Right cardiac atrium (tissue), 5 donors: ENCODE measurements around the gene SUSD5. TPM values are rescaled to one million over a fixed set of nuclear protein-coding genes. Genes with fewer than 3 reads are reported as not detected.
"Not testable (repeated sequence)": the region's sequence is repeated elsewhere in the genome, so short reads cannot be mapped to it uniquely, and the experiment has no call there.

Experiments
- ATAC-seq, 2 donors: fragments of 200-7000 bp; cut with Tn5 transposase; one replicate each; pipeline versions ENCODE4 v1.8.0 to v1.9.1; 2020; ENCODE audit warnings: moderate library complexity in 2 of 2, mild to moderate bottlenecking in 1 of 2
- DNase-seq, 3 donors: peaks; one replicate each; pipeline ENCODE4 v3.0.0-alpha.2; 2020
- H3K27ac ChIP-seq: one replicate; pipeline ENCODE4 v1.5.1; 2013; ENCODE audit warnings: mild to moderate bottlenecking, low read length, control low read depth, moderate library complexity
- H3K27me3 ChIP-seq: one replicate; pipeline ENCODE4 v1.6.1; 2013; ENCODE audit not compliant: control insufficient read depth, insufficient read depth
- H3K4me1 ChIP-seq: one replicate; pipeline ENCODE4 v1.6.1; 2013; ENCODE audit warnings: low read length; ENCODE audit not compliant: control insufficient read depth, insufficient read depth
- H3K4me3 ChIP-seq: one replicate; pipeline ENCODE4 v1.5.1; 2013; ENCODE audit warnings: low read length, control low read depth
- H3K9me3 ChIP-seq: one replicate; pipeline ENCODE4 v1.6.1; 2013; ENCODE audit warnings: low read length; ENCODE audit not compliant: control insufficient read depth
- WGBS: extraction: QIAGEN DNeasy Blood & Tissue Kit; methylation state at CpG from one replicate; pipeline ENCODE4 v1.1.7; 2013; 5-methylcytosine and 5-hydroxymethylcytosine counted together
- intact Hi-C, 4 donors: fragments of 100-400 bp; cut with DNase I; formaldehyde crosslinking; loops; one replicate each; pipeline versions ENCODE4 v1.11.0 to v1.14.0; 2022 to 2023
- polyA plus RNA-seq: library from polyadenylated mRNA; stranded (reverse); fragments of 200-250 nt; gene quantifications from one replicate; pipeline ENCODE4 v1.2.3, GENCODE V29; 2013
- total RNA-seq, 4 donors: library from RNA; stranded (reverse); fragmentation: NEBNext Ultra II Directional; extraction: Animal tissue kit (Norgen Biotek cat#: 25700); gene quantifications; one replicate each; pipeline ENCODE4 v1.2.1, GENCODE V29; 2021
- donor health status: healthy with polysubstance abuse.
- donor health status: DM: no; HTN: yes; CAD: no.
- donor health status: DM: no; HTN: no; CAD: no.
- donor health status: DM: no; HTN: yes; CAD: no; lungs with severe emphysema.
- donor health status: DM: yes; HTN: yes; CAD: no.

Gene SUSD5
- total and polyA plus RNA-seq, 5 donors = 0.53 to 10.0 (median 1.3) TPM

DNA sequence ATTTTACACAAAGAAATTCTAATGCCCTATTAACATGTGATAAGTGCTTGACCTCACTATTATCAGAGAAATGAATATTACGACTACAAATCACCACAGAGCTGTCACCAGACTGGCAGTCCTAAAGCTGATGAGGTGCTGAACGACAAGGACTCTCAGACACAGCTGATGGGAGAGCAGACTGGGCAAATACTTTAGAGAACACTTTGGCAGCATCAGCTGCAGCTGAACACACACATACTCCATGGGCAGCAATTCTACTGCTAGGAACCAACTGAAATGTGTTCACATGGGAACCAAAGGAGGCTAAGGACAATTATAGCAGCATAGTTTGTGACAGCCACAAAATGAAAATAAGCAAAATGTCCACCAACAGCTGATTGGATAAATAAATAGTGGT, 45.5 kb downstream of the SUSD5 start:
- Histone ChIP-seq H3K27me3 (no peaks in the 10 kb centered on the region), H3K27ac (no peak overlapping the region), H3K4me3 (no peak overlapping the region), H3K9me3 (no peaks in the 10 kb centered on the region), H3K4me1 (peaks cover 2% of the 10 kb centered on the region)
- ATAC-seq = peak; percentile 80 to 92
- intact Hi-C loops = no loop called here
- DNase-seq = no peak
- WGBS = 24% methylated on average over 2 of the region's 2 CpGs

DNA sequence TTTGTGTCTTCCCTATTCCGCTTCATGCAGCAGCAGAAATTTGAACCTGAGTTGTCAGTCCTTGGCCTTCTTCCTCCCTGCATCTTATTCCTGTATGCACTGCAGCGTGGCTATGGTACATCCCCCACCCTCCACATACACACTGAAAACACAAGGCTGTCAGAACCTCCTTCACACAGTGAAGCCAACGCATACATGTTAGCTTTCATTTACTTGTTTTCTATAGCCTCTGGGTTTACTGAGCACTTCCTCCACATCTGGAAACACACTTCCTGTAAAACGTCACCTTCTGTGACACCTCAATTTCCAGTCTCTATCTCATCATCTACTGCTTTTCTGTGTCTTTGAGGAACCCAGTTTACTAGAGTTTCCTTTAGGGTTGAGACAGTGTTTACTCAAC, 47.0 kb downstream of the SUSD5 start:
- ATAC-seq (no peak), DNase-seq (no peak)
- Histone ChIP-seq H3K27me3 (no peaks in the 10 kb centered on the region), H3K9me3 (no peaks in the 10 kb centered on the region), H3K27ac (no peak overlapping the region), H3K4me3 (no peak overlapping the region), H3K4me1 (peaks cover 2% of the 10 kb centered on the region)
- intact Hi-C loops = no loop called here
- 73% methylated on average over 4 of the region's 4 CpGs for WGBS

DNA sequence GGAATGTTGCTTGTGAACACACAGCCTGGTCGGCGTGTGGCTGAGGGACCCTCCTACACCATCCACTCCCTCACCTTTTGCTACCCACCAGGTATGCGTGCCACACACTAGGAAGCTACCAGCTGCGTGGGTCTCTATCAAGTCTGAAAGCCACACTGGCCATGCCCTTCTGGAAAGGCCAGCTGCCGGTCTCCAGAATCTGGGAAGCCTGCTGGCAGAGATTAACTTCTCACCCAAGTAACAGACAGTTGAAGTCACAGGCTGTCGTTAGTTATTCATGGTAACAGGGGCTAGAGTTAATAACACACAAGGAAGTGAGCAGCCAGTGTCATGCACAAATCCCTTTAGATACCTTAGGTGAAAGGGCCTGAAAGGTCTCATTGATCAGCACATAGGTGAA, 48.1 kb downstream of the SUSD5 start:
- H3K4me1 ChIP-seq = peaks cover 2% of the 10 kb centered on the region
- H3K27me3 ChIP-seq = no peaks in the 10 kb centered on the region
- intact Hi-C loops = no loop called here
- H3K4me3 ChIP-seq = no peak overlapping the region
- ATAC-seq = no peak
- no peak for DNase-seq
- no peaks in the 10 kb centered on the region for H3K9me3 ChIP-seq
- no peak overlapping the region for H3K27ac ChIP-seq
- WGBS = 69% methylated on average over 6 of the region's 6 CpGs

DNA sequence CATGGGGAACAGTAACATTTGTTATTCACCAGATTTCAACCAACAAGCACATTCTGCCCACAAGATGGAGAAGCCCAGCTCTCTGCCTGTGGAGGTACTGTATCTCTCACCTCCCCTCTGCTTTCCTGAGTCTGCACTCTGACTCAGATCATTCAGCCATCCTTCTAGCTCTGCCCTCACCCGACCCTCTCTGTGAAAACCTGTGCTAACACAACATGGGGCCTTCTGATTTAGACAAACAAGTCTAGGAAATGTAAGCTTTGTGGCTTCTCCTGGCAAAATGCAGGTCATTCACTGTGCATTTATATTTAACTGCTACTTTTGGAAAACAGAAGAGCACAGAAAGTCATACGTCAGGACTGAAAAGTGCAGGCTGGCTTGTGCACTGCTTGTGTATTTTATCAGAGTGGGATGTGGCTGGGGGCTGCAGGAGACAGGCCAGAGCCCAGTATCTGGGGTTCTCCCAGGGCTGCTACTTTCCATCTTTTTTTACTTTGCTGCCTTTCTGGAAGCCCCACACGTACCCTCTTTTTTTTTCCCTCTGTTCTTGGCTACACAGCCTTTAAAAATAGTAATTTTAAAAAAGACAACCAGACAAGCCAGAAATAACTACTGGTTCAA, 50.8 kb downstream of the SUSD5 start:
- H3K4me3 ChIP-seq = no peak overlapping the region
- H3K27ac ChIP-seq = no peak overlapping the region
- ATAC-seq (no peak), DNase-seq (no peak)
- peaks cover 2% of the 10 kb centered on the region for H3K4me1 ChIP-seq
- H3K27me3 ChIP-seq = no peaks in the 10 kb centered on the region
- no peaks in the 10 kb centered on the region for H3K9me3 ChIP-seq
- intact Hi-C loops = no loop called here
- WGBS = 39% methylated on average over 3 of the region's 3 CpGs

DNA sequence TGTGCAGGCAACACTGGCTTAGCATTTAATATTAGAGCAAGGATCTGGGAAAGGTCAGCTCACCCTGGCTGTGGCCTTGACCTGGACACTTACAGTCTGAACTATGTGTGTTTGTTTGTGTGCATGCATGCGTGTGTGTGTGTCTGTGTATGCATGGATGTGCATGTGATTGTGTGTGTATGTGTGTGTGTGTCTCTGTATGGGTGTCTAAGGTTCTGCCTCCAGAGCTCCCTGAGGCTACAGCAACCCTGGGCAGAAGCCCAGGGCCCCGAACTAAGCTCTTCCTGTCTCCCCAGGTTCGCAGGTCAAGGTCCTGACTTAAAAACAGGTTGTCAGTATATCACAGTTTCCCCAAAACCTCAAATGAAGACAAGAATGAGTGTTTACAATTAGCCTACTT, 51.3 kb downstream of the SUSD5 start:
- Histone ChIP-seq H3K9me3 (no peaks in the 10 kb centered on the region), H3K4me3 (no peak overlapping the region), H3K4me1 (peaks cover 2% of the 10 kb centered on the region), H3K27ac (no peak overlapping the region), H3K27me3 (no peaks in the 10 kb centered on the region)
- 79% methylated on average over 3 of the region's 3 CpGs for WGBS
- intact Hi-C loops = no loop called here
- ATAC-seq (no peak), DNase-seq (no peak)

DNA sequence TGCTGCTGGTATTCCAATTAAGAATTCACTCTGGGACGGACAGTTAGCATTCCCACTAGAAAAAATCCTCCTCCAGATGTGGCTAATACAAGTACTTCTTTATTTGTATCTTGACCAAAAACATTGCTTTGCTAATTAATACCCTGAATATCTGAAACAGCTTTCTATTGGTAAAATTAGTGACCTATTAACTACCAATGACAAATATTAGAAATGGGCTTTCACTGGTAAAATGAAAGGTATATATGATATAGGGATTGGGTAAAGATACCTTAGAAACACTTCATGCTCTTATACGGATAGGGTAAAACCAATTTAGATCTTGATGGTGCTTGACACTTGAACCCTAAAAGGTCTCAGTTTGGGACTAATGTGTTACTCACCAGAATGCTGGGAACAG, 52.5 kb downstream of the SUSD5 start:
- DNase-seq = no peak
- 84% methylated on average over 2 of the region's 2 CpGs for WGBS
- Histone ChIP-seq H3K27me3 (no peaks in the 10 kb centered on the region), H3K27ac (no peak overlapping the region), H3K9me3 (no peaks in the 10 kb centered on the region), H3K4me3 (no peak overlapping the region), H3K4me1 (peaks cover 2% of the 10 kb centered on the region)
- intact Hi-C loops = no loop called here
- ATAC-seq = no peak

DNA sequence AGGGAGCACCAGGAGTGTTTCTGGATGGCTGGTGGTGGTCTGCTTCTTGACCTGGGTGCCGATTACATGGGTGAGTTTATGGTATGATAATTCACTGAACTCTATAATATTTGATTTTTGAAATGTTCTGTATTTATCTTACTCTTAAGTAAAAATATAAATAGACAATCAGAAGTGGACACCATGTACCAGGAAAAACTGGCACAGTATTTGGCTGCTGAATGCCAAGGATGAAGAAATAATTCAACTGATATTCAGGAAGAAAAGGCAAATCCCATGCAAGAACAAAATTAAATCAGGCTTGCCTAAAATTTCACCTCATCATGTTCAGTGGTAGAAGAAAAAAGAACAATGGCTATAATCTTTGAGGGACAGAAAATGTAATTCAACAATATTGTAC, 53.2 kb downstream of the SUSD5 start:
- 88% methylated on average over 1 of the region's 1 CpG for WGBS
- ATAC-seq (no peak), DNase-seq (no peak)
- no peaks in the 10 kb centered on the region for H3K27me3 ChIP-seq
- intact Hi-C loops = no loop called here
- no peaks in the 10 kb centered on the region for H3K9me3 ChIP-seq
- no peak overlapping the region for H3K4me3 ChIP-seq
- H3K4me1 ChIP-seq = peaks cover 2% of the 10 kb centered on the region
- no peak overlapping the region for H3K27ac ChIP-seq

DNA sequence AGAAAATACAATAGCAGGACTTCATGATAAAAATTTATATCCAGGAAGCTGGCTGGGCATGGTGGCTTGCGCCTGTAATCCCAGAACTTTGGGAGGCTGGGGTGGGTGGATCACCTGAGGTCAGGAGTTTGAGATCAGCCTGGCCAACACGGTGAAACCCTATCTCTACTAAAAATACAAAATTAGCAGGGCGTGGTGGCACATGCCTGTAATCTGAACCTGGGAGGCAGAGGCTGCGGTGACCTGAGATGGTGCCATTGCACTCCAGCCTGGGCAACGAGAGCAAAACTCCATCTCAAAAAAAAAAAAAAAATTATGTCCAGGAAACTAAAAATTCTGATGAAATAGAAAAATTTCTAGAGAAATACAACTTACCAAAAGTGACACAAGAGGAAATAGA, 56.0 kb downstream of the SUSD5 start:
- ATAC-seq, H3K27me3 ChIP-seq, H3K4me1 ChIP-seq, H3K27ac ChIP-seq, H3K4me3 ChIP-seq, DNase-seq, H3K9me3 ChIP-seq, intact Hi-C loops: not testable (repeated sequence)
- 75% methylated on average over 5 of the region's 5 CpGs for WGBS

DNA sequence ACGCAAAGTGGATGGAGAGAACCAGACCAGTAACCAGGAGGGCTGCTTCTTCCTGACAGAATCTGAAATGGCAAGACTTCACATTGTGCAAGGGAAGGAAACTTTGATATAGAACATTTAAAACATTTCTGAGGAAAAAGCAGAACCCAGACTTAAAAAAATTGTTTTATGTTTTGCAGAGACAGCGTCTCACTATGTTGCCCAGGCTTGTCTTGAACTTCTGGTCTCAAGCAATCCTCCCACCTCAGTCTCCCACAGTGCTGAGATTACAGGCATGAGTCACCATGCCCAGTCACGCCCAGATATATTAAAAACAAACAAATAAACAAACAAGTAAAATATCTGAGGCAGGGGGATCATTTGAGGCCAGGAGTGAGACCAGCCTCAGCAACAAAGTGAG, 58.6 kb downstream of the SUSD5 start:
- no peak for DNase-seq
- WGBS = 85% methylated on average over 3 of the region's 3 CpGs
- no peak for ATAC-seq
- H3K27me3 ChIP-seq = no peaks in the 10 kb centered on the region
- no peaks in the 10 kb centered on the region for H3K9me3 ChIP-seq
- no peak overlapping the region for H3K27ac ChIP-seq
- no peak overlapping the region for H3K4me3 ChIP-seq
- intact Hi-C loops = no loop called here
- peaks cover 2% of the 10 kb centered on the region for H3K4me1 ChIP-seq

DNA sequence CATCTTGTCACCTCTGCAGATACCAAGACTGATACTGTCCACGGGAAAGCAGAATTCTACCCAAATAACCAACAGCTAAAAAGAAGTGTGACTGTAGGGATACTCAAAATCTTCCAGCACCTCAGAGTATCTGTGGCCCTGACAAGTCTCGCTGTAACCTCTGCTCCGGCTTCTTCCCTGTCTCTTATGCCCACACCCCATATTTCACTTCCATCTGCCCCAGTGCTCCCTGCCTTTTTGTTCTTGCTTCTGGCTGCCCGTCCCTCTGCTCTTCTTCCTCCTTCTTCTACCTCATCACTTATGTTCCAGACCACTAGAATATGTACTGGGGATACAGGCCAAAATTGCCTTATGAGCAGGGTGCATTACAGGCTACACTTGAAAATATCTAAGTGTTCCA, 59.4 kb downstream of the SUSD5 start:
- Histone ChIP-seq H3K9me3 (no peaks in the 10 kb centered on the region), H3K27ac (no peak overlapping the region), H3K4me1 (peaks cover 2% of the 10 kb centered on the region), H3K27me3 (no peaks in the 10 kb centered on the region), H3K4me3 (no peak overlapping the region)
- no peak for ATAC-seq
- intact Hi-C loops = no loop called here
- DNase-seq = no peak
- WGBS = 73% methylated on average over 4 of the region's 4 CpGs

DNA sequence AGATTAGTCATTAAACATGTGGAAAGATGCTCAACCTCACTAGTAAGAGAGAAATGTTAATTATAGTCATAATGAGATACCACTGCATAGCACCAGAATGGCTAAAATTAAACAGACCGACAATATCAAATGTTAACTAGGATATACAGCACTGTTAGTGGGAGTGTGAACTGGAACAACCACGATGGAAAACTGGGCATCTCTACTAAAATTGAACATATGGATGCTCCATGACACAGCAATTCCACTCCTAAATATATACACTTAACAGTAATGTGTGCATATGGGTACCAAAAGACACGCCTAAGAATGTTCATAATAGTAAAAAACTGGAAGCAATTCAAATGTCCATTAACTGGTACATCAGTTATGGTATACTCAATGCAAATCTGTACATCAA, 63.3 kb downstream of the SUSD5 start:
- peaks cover 2% of the 10 kb centered on the region for H3K4me1 ChIP-seq
- DNase-seq (no peak), ATAC-seq (no peak)
- 64% methylated on average over 3 of the region's 3 CpGs for WGBS
- H3K9me3 ChIP-seq = no peaks in the 10 kb centered on the region
- intact Hi-C loops = no loop called here
- no peak overlapping the region for H3K4me3 ChIP-seq
- no peak overlapping the region for H3K27ac ChIP-seq
- no peaks in the 10 kb centered on the region for H3K27me3 ChIP-seq

DNA sequence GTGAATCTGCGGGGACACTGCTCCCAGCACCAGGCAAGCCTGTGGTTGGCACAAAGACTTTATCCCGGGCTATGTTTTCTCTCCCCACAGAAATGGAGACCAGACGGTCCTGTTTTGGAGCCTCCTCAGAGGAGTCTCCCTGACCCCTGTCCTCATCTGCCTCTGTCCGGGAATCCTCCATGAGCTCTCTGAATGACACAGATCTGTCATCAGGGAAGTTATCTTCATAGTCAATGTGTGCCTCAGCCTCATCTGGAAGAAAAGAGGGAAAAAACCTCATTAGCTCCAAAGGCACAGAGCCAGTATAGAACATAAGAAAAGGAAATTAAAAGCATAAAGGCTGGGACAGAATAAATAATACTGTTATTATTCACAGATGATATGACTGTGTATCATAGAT, 64.8 kb downstream of the SUSD5 start:
- WGBS = 86% methylated on average over 4 of the region's 4 CpGs
- Histone ChIP-seq H3K4me3 (no peak overlapping the region), H3K4me1 (peaks cover 2% of the 10 kb centered on the region), H3K27me3 (no peaks in the 10 kb centered on the region), H3K9me3 (no peaks in the 10 kb centered on the region), H3K27ac (no peak overlapping the region)
- intact Hi-C loops = no loop called here
- DNase-seq = no peak
- no peak for ATAC-seq
